Transverse colon (tissue), 4 donors: ENCODE results near the gene CNPPD1. TPM values are rescaled to one million over a fixed set of nuclear protein-coding genes. Genes with fewer than 3 reads are reported as not detected.

ENCODE experiments used
- DNase-seq: peaks from one replicate; pipeline ENCODE4 v3.0.0-alpha.2; 2019
- H3K27ac ChIP-seq, 4 donors: fragments of 200-600 bp; sonication (generic); 2 replicates each; pipeline ENCODE4 v1.5.1; 2016 to 2018; ENCODE audit warnings: inconsistent platforms in 4 of 4
- H3K27me3 ChIP-seq: fragments of 200-600 bp; sonication (generic); 2 replicates; pipeline ENCODE4 v1.5.1; 2017; ENCODE audit warnings: inconsistent platforms
- H3K36me3 ChIP-seq, 4 donors: fragments of 200-600 bp; sonication (generic); 2 replicates each; pipeline ENCODE4 v1.5.1; 2017 to 2019; ENCODE audit warnings: inconsistent platforms in 4 of 4
- H3K4me1 ChIP-seq, 4 donors: fragments of 200-600 bp; sonication (generic); 2 replicates each; pipeline ENCODE4 v1.5.1; 2017 to 2020; ENCODE audit warnings: inconsistent platforms in 4 of 4
- H3K4me3 ChIP-seq, 4 donors: fragments of 200-600 bp; sonication (generic); 1 replicate in 1 of 4; 2 replicates in 3 of 4; pipeline versions ENCODE4 v1.5.1 to v1.6.1; 2017 to 2019; ENCODE audit warnings: inconsistent platforms in 4 of 4
- H3K9me3 ChIP-seq, 2 donors: fragments of 200-600 bp; sonication (generic); 2 replicates each; pipeline ENCODE4 v1.5.1; 2017 to 2019; ENCODE audit warnings: inconsistent platforms in 2 of 2
- EP300 ChIP-seq: sonication (generic); formaldehyde crosslinking; IDR thresholded peaks from one replicate; pipeline ENCODE4 v1.6.1; 2017; ENCODE audit warnings: antibody characterized with exemption, low read depth
- POLR2A ChIP-seq: fragments of 450-650 bp; IDR thresholded peaks from one replicate; pipeline ENCODE4 v1.6.1; 2016; ENCODE audit warnings: antibody characterized with exemption, mild to moderate bottlenecking, moderate library complexity
- POLR2AphosphoS5 ChIP-seq, 3 donors: sonication (generic); formaldehyde crosslinking; IDR thresholded peaks; one replicate each; pipeline ENCODE4 v1.6.1; 2016; ENCODE audit warnings: antibody characterized with exemption in 3 of 3
- WGBS, 2 donors: methylation state at CpG; one replicate each; pipeline ENCODE4 v1.1.5; 2018; ENCODE audit warnings: low coverage in 1 of 2; 5-methylcytosine and 5-hydroxymethylcytosine counted together
- in situ Hi-C, 4 donors: fragments of 200-750 bp; cut with MboI; loops; one replicate each; pipeline versions ENCODE4 v1.15.0 to v1.15.1; 2017; ENCODE audit warnings: low sequenced_read_pairs in 3 of 4, low pct_ligation_motif_present in 1 of 4, low pct_unique_long_range_greater_than_20kb in 1 of 4
- intact Hi-C: fragments of 100-400 bp; cut with DNase I; formaldehyde crosslinking; loops from one replicate; pipeline ENCODE4 v1.15.1; 2023; ENCODE audit warnings: low total_unique reads
- total RNA-seq, 4 donors: library from RNA; depleted of rRNA; stranded (reverse); fragments of >200 nt; gene quantifications; one replicate each; pipeline ENCODE4 v1.1.0, GENCODE V29; 2016
- TF ChIP-seq, protein P1 (sequence below), 5 experiments: fragments of 200-600 bp in 3 of 5; fragments of 450-650 bp in 2 of 5; sonication (generic) in 3 of 5; IDR thresholded peaks; 1 replicate in 2 of 5; 2 replicates in 3 of 5; pipeline ENCODE4 v1.5.1; 2016 to 2017; ENCODE audit warnings: antibody characterized with exemption in 5 of 5, inconsistent platforms in 3 of 5, mild to moderate bottlenecking in 2 of 5, moderate library complexity in 1 of 5

CNPPD1 gene
- total RNA-seq, 4 donors from 2014 or later: 50.4 to 114 (median 106) TPM

DNA sequence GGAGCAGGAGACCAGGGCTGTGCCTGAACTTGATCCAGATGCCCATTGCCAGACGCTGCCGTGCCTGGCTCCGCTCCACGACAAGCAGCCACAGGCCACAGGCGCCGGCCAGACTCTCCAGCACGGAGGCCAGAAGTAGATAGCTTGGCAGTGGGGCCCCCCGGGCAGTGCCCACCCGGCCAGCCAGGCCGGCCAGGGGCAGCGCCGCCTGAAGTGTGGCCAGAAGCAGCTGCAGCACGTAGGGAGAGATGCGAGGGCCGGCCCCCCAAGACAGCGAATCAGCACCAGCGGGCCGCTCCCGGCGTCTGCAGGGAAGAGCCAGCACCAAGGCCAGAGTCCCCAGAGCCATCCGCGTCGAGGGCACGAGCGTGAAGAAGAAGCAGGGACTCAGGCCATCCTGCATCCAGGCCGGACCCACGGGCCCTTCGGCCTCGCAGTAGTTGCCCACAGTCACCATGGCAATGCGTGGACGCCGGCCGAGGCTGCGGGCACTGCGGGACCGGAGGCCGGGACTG is 41.5 kb upstream of the CNPPD1 start:
- Histone ChIP-seq H3K4me3 (peak overlapping the region; percentile 36 to 59 (median 50)), H3K4me1 (peaks cover 19 to 37% (median 30%) of the 10 kb centered on the region in 4 donors), H3K27ac (peak overlapping the region; percentile 90 to 98 (median 95)), H3K9me3 (no peaks in the 10 kb centered on the region), H3K27me3 (no peaks in the 10 kb centered on the region), H3K36me3 (peaks cover 0 to 35% (median 12%) of the 10 kb centered on the region in 4 donors)
- in situ Hi-C loops (loop anchor here in 1 of 4 donors (10.0 kb wide), 1 partner anchor 53 kb away; the partner anchor contains the start of gene NHEJ1), intact Hi-C loops (no loop called here)
- TF ChIP-seq POLR2A: peak; percentile 27
- TF ChIP-seq, protein P1, sequence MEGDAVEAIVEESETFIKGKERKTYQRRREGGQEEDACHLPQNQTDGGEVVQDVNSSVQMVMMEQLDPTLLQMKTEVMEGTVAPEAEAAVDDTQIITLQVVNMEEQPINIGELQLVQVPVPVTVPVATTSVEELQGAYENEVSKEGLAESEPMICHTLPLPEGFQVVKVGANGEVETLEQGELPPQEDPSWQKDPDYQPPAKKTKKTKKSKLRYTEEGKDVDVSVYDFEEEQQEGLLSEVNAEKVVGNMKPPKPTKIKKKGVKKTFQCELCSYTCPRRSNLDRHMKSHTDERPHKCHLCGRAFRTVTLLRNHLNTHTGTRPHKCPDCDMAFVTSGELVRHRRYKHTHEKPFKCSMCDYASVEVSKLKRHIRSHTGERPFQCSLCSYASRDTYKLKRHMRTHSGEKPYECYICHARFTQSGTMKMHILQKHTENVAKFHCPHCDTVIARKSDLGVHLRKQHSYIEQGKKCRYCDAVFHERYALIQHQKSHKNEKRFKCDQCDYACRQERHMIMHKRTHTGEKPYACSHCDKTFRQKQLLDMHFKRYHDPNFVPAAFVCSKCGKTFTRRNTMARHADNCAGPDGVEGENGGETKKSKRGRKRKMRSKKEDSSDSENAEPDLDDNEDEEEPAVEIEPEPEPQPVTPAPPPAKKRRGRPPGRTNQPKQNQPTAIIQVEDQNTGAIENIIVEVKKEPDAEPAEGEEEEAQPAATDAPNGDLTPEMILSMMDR (IDR thresholded peaks at IDR 0.05): no peak
- TF ChIP-seq POLR2AphosphoS5 (IDR thresholded peaks at IDR 0.05): no peak
- peak; percentile 70 for DNase-seq
- WGBS, 2 donors: 6% methylated on average over 20 of the region's 37 CpGs; no CpG with 5 or more reads in 1 of the 2 donors

DNA sequence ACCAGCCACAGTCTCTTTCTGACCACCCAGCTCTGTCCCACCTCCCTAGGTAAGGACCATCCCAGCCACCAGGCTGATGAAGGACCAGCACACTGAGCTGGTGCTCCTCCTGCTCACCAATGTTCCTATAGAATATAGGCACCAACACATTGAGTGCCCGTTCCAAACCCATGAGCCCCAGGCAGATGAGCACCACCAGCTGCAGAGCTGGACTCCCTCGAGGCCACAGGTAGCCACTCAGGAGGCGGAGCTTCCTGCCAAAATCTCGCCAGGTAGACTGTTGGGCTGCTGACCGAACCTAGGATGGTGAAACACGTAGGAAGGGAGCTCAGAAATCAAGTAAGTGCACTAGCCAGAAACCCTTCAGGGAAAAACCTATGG is 39.8 kb upstream of the CNPPD1 start:
- peaks cover 0 to 18% (median 4%) of the 10 kb centered on the region in 4 donors for H3K36me3 ChIP-seq
- intact Hi-C loops: no loop called here
- H3K27ac ChIP-seq: peak overlapping the region in 3 of 4 donors; percentile 90 to 96 (median 94)
- H3K4me3 ChIP-seq: no peak overlapping the region
- H3K27me3 ChIP-seq: no peaks in the 10 kb centered on the region
- no peaks in the 10 kb centered on the region for H3K9me3 ChIP-seq
- in situ Hi-C loops: loop anchor here in 1 of 4 donors (10.0 kb wide), 1 partner anchor 52 kb away; the partner anchor contains the start of gene NHEJ1
- TF ChIP-seq POLR2AphosphoS5 (IDR thresholded peaks at IDR 0.05) (no peak), EP300 (no peak), POLR2A (no peak)
- TF ChIP-seq, protein P1 (IDR thresholded peaks at IDR 0.05): no peak
- WGBS, 2 donors: 88 to 100% methylated on average over 1 to 6 of the region's 6 CpGs
- no peak for DNase-seq
- peaks cover 19 to 37% (median 30%) of the 10 kb centered on the region in 4 donors for H3K4me1 ChIP-seq

DNA sequence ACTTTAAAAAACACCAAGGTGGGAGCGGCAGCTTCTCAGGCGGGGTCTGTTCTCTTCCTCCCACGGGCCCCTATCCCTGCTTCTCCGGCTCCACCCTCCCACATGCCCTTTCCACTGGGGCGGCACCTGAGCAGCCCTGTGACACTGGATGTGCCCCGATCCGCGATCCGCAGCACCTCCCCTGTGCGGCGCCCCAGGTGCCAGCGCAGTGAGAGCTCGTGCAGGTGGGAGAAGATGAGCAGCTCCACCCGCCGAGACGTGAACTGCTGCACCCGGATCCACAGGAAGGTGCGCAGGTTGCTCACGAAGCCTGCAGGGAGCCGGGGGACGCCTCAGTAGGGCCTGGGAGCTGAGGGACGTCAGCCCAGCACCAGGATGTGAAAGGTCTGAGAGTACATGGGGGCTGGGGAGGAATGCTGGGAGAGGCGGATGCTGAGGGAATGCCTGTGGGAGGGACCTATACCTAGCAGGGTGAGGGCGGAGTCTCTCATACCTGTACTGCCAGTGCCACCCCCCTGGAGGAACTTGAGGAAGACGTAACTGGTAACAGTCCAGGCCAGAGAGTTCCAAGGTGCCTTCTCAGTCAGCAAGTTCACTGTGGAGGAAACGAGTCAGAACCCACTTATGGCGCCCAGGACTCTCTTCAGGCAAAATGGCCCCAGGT is 39.3 kb upstream of the CNPPD1 start:
- intact Hi-C loops (no loop called here), in situ Hi-C loops (loop anchor here in 1 of 4 donors (10.0 kb wide), 1 partner anchor 51 kb away; the partner anchor contains the start of gene NHEJ1)
- no peak for TF ChIP-seq POLR2AphosphoS5 (IDR thresholded peaks at IDR 0.05)
- TF ChIP-seq, protein P1 (IDR thresholded peaks at IDR 0.05): no peak
- TF ChIP-seq POLR2A: no peak
- no peak for TF ChIP-seq EP300
- Histone ChIP-seq H3K36me3 (peaks cover 0 to 13% (median 3%) of the 10 kb centered on the region in 4 donors), H3K9me3 (no peaks in the 10 kb centered on the region), H3K4me3 (no peak overlapping the region), H3K27ac (no peak overlapping the region), H3K4me1 (peaks cover 19 to 37% (median 30%) of the 10 kb centered on the region in 4 donors), H3K27me3 (no peaks in the 10 kb centered on the region)
- 93% methylated on average over 27 of the region's 27 CpGs; no CpG with 5 or more reads in 1 of the 2 donors for WGBS, 2 donors
- DNase-seq: no peak

DNA sequence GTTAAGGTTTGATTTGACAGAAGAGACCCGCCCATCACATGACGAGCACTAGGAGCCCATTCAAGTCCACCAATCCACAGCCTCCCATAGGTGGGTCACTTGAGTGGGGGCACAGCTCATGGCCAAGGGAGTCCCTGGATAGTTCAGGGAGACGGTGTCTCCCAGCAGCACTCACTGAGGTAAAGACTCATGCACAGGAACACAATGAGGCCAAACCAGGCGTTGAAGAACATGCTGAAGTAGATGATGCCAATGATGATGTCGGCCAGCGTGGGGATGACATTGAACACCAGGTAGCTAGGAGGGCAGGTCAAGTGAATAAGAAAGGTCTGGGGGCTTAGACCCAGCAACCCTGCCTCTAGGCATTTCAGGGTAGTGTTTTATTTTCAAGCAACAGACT is 38.1 kb upstream of the CNPPD1 start:
- in situ Hi-C loops (loop anchor here in 1 of 4 donors (10.0 kb wide), 1 partner anchor 50 kb away; the partner anchor contains the start of gene NHEJ1), intact Hi-C loops (no loop called here)
- WGBS, 2 donors: 95% methylated on average over 6 of the region's 6 CpGs; no CpG with 5 or more reads in 1 of the 2 donors
- no peak for DNase-seq
- TF ChIP-seq, protein P1 (IDR thresholded peaks at IDR 0.05): no peak
- no peak for TF ChIP-seq EP300
- TF ChIP-seq POLR2AphosphoS5 (IDR thresholded peaks at IDR 0.05): no peak
- TF ChIP-seq POLR2A: no peak
- no peak overlapping the region for H3K27ac ChIP-seq
- H3K9me3 ChIP-seq: no peaks in the 10 kb centered on the region
- no peaks in the 10 kb centered on the region for H3K27me3 ChIP-seq
- H3K36me3 ChIP-seq: peaks cover 0 to 4% (median 0%) of the 10 kb centered on the region in 4 donors
- no peak overlapping the region for H3K4me3 ChIP-seq
- H3K4me1 ChIP-seq: peaks cover 19 to 33% (median 28%) of the 10 kb centered on the region in 4 donors
